Stimulated activated memory B cell treated with anti-CD40 and anti-IgM and Interleukin-4, amounts not matched to agents 10 μg/mL and 1 μg/mL and 100 μg/mL, for 72 hours (primary cell): ENCODE data around the gene PDE4B.

Experiments used
- ATAC-seq: fragments of 150-1000 bp; cut with Tn5 transposase; 2 replicates; pipeline ENCODE4 v1.10.0; 2021
- H3K27ac Mint-ChIP-seq: one replicate; pipeline ENCODE4 v1.8.0; 2022; ENCODE audit warnings: mild to moderate bottlenecking, mixed read lengths
- H3K27me3 Mint-ChIP-seq: one replicate; pipeline ENCODE4 v1.8.0; 2022; ENCODE audit warnings: mixed read lengths
- H3K36me3 Mint-ChIP-seq: one replicate; pipeline ENCODE4 v1.8.0; 2022; ENCODE audit warnings: mixed read lengths
- H3K4me1 Mint-ChIP-seq: one replicate; pipeline ENCODE4 v1.8.0; 2022; ENCODE audit warnings: mixed read lengths
- H3K4me3 Mint-ChIP-seq: one replicate; pipeline ENCODE4 v1.8.0; 2022; ENCODE audit warnings: mild to moderate bottlenecking, moderate library complexity, mixed read lengths
- H3K9me3 Mint-ChIP-seq: one replicate; pipeline ENCODE4 v1.8.0; 2022; ENCODE audit warnings: mixed read lengths

PDE4B gene

DNA sequence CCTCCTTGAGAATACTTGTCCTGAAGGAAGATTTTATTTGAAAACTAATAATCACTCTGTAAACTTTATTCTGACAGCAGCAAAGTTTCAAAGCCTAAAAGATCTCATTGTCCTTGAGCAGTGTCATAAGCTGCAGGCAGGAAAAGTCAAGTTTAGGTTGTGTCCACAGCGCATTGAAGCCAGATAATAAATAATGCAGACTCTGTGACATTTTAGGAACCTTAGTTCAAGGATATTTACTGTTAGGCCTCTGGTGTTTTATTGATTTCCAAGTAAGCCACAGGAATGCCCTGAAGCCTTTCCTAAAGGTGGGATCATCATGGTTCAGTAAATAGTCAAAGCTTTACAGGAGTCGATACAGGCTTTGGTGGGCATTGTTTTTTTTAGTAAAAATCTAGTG lies 384.8 kb downstream of the PDE4B start:
- Mint-ChIP-seq H3K4me3 (no peak overlapping the region), H3K27ac (no peak overlapping the region), H3K4me1 (no peaks in the 10 kb centered on the region), H3K9me3 (no peaks in the 10 kb centered on the region), H3K36me3 (no peaks in the 10 kb centered on the region), H3K27me3 (no peaks in the 10 kb centered on the region)
- ATAC-seq: no peak

DNA sequence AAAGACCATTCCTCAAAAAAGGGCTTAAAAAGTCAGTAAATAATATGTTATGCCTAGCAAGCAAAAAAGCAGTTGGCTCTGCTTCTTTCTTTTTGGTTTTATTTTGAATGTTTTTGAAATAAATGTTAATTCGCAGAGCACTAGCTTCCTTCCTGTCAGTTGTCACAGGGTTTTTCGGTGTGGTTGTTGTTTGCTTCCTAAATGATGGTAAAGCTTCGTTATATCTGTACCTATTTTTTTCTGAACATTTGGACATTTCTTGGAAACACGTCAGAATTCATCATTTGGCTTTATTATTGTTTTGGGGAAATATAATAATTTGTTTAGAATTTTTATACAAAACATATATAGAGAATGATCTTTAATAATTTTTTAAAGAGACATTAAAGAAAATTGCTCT lies 389.3 kb downstream of the PDE4B start:
- no peak overlapping the region for H3K27ac Mint-ChIP-seq
- no peaks in the 10 kb centered on the region for H3K36me3 Mint-ChIP-seq
- ATAC-seq: no peak
- H3K4me1 Mint-ChIP-seq: no peaks in the 10 kb centered on the region
- no peaks in the 10 kb centered on the region for H3K9me3 Mint-ChIP-seq
- no peak overlapping the region for H3K4me3 Mint-ChIP-seq
- H3K27me3 Mint-ChIP-seq: peaks cover 10% of the 10 kb centered on the region

DNA sequence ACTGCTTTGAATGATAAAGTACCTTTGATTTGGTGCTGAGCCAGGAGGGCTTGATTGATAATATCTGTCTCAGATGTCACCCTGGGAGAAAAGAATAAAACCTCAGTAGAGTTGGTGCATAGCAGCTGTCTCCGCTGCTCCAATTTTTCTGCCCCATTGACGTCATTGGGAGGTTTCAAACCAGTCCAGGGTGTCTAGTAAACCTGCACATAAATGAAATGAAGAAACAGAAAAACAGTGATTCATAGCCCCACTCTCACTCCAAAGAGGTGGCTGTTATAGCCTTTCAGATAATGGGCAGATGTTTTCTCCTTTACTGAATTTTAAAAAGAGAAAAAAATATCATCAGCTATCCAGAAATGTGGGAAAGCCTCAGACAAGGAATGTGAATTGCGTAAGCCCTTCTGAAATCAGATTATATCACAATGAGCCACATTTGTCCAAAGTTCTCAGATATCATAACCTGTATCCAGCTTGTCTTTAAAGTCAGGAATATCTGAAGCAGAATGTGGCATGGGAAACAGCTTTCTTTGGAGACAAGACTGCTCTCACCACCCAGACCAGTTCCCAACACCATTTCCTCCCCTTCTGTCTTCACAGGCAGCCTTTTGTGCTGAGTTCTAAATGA lies 390.0 kb downstream of the PDE4B start:
- Mint-ChIP-seq H3K27ac (no peak overlapping the region), H3K4me1 (no peaks in the 10 kb centered on the region)
- no peak for ATAC-seq

DNA sequence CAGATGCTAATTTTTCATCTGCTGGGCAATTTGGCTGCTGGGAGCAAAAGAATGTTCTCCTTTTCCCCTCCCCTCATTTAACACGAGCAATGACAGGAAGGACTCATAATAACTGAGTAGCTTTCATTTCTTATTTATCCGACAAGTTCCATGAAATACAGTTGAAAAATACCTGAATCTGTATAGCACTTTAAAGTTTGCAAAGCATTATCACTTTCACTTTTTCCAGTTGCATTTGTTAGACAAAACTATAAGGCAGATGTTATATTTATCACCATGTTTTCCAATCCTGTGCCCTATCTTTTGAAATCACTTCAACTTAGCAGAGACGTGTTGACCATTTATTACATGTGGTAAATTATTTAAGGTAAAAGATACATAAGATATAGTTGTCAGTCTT lies 390.7 kb downstream of the PDE4B start:
- Mint-ChIP-seq H3K4me1 (no peaks in the 10 kb centered on the region), H3K4me3 (no peak overlapping the region)
- no peak for ATAC-seq

More for the DNA sequence above, 390.0 kb downstream of the PDE4B start:
- Mint-ChIP-seq H3K27me3 (peaks cover 10% of the 10 kb centered on the region), H3K36me3 (no peaks in the 10 kb centered on the region), H3K4me3 (no peak overlapping the region), H3K9me3 (no peaks in the 10 kb centered on the region)

GRCh38 chr1:66197120-66197519 lies 404.4 kb downstream of the PDE4B start:
- no peaks in the 10 kb centered on the region for H3K9me3 Mint-ChIP-seq
- H3K4me3 Mint-ChIP-seq: no peak overlapping the region
- H3K4me1 Mint-ChIP-seq: no peaks in the 10 kb centered on the region
- no peaks in the 10 kb centered on the region for H3K36me3 Mint-ChIP-seq
- no peaks in the 10 kb centered on the region for H3K27me3 Mint-ChIP-seq
- ATAC-seq: no peak
- no peak overlapping the region for H3K27ac Mint-ChIP-seq

More for the DNA sequence above, 390.7 kb downstream of the PDE4B start:
- no peak overlapping the region for H3K27ac Mint-ChIP-seq
- H3K9me3 Mint-ChIP-seq: no peaks in the 10 kb centered on the region
- peaks cover 10% of the 10 kb centered on the region for H3K27me3 Mint-ChIP-seq
- H3K36me3 Mint-ChIP-seq: no peaks in the 10 kb centered on the region

GRCh38 chr1:66197785-66198184 lies 405.1 kb downstream of the PDE4B start:
- no peak overlapping the region for H3K4me3 Mint-ChIP-seq
- no peaks in the 10 kb centered on the region for H3K4me1 Mint-ChIP-seq
- H3K27ac Mint-ChIP-seq: no peak overlapping the region
- H3K36me3 Mint-ChIP-seq: no peaks in the 10 kb centered on the region
- H3K27me3 Mint-ChIP-seq: no peaks in the 10 kb centered on the region
- no peak for ATAC-seq
- H3K9me3 Mint-ChIP-seq: peaks cover 2% of the 10 kb centered on the region

DNA sequence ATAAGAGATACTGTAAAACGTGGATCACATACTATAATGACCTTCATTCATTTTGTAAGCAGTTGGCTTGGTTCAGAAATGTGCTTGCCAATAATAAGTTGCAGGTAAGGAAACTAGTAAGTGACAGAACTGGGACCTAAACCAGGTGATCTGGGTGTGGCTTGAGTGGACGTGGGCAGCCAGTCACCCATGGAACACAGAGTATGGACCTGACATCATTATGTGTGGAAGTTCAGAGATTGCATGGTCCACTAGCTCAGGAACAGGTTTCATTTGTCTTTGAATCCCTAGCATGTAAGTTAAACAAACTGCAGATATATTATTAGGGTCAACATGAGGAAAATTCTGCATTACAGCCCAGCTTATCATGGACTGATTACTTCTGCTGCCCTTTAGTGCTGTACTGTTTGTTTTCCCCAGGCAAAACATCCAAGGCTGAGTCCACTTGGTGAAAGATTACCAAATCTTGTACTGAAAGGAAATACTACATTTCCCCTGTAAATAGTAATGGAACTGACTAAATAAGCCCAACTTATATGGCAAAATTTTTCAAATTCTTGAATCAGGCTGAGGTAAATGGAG lies 414.0 kb downstream of the PDE4B start:
- peaks cover 6% of the 10 kb centered on the region for H3K36me3 Mint-ChIP-seq
- H3K4me1 Mint-ChIP-seq: peaks cover 7% of the 10 kb centered on the region
- H3K27ac Mint-ChIP-seq: no peak overlapping the region
- no peak overlapping the region for H3K4me3 Mint-ChIP-seq
- H3K27me3 Mint-ChIP-seq: peaks cover 36% of the 10 kb centered on the region
- peaks cover 9% of the 10 kb centered on the region for H3K9me3 Mint-ChIP-seq
- ATAC-seq: no peak

- H3K4me1 Mint-ChIP-seq: peaks cover 7% of the 10 kb centered on the region
- no peak overlapping the region for H3K4me3 Mint-ChIP-seq
- no peak for ATAC-seq
- H3K9me3 Mint-ChIP-seq: peaks cover 9% of the 10 kb centered on the region
- H3K36me3 Mint-ChIP-seq: peaks cover 6% of the 10 kb centered on the region
- no peak overlapping the region for H3K27ac Mint-ChIP-seq
- H3K27me3 Mint-ChIP-seq: peaks cover 44% of the 10 kb centered on the region
Measured at GRCh38 chr1:66207484-66207883, 414.8 kb downstream of the PDE4B start.

DNA sequence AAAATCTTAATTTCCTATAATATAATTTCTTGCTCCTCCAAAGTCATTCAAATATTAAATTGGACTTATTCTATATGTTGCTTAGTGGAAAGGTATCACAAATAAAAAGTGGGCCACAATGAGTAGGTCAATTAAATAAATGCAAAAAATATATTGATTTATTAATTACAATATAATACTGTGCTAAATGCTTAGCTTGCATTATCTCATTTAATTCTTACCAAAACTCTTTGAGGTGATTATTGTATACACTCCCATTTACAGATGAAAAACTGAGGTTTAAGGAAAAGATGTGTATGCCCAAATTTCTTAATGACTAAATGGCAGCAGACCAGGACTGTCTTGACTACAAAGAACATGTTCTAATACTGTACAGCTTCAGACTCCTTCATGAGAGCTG lies 415.9 kb downstream of the PDE4B start:
- no peak for ATAC-seq
- peaks cover 43% of the 10 kb centered on the region for H3K27me3 Mint-ChIP-seq
- H3K4me1 Mint-ChIP-seq: peaks cover 7% of the 10 kb centered on the region
- H3K36me3 Mint-ChIP-seq: peaks cover 6% of the 10 kb centered on the region
- H3K9me3 Mint-ChIP-seq: peaks cover 4% of the 10 kb centered on the region
- H3K4me3 Mint-ChIP-seq: no peak overlapping the region
- H3K27ac Mint-ChIP-seq: no peak overlapping the region

- no peak for ATAC-seq
- no peak overlapping the region for H3K4me3 Mint-ChIP-seq
- no peaks in the 10 kb centered on the region for H3K9me3 Mint-ChIP-seq
- peaks cover 7% of the 10 kb centered on the region for H3K4me1 Mint-ChIP-seq
- H3K27ac Mint-ChIP-seq: no peak overlapping the region
- H3K27me3 Mint-ChIP-seq: peaks cover 25% of the 10 kb centered on the region
- H3K36me3 Mint-ChIP-seq: no peaks in the 10 kb centered on the region
Measured at GRCh38 chr1:66210635-66211244, 418.0 kb downstream of the PDE4B start.

- no peak for ATAC-seq
Measured at GRCh38 chr1:66211521-66211920, 418.8 kb downstream of the PDE4B start.

DNA sequence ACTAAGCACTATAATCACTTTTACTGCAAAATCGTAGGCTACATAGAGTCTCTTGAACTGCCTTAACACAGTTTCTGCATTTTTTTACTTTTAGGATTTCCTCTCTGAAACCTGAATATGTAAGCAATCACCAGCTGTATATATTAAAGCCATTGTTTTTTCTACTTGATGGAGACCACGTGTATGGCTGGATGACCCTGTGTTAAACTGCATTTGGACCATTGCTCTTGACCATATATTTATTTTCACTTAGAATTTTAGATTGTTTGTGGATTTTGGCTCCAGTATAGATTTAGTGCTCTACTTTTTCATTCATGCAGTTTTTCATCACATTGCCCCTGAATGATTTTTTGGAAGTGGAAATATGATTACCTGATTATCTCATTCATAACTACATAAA lies 420.8 kb downstream of the PDE4B start:
- H3K27ac Mint-ChIP-seq: no peak overlapping the region
- no peak overlapping the region for H3K4me3 Mint-ChIP-seq
- ATAC-seq: no peak
- no peaks in the 10 kb centered on the region for H3K9me3 Mint-ChIP-seq
- peaks cover 14% of the 10 kb centered on the region for H3K27me3 Mint-ChIP-seq
- no peaks in the 10 kb centered on the region for H3K36me3 Mint-ChIP-seq
- no peaks in the 10 kb centered on the region for H3K4me1 Mint-ChIP-seq

More at GRCh38 chr1:66211521-66211920, 418.8 kb downstream of the PDE4B start:
- peaks cover 18% of the 10 kb centered on the region for H3K27me3 Mint-ChIP-seq
- no peaks in the 10 kb centered on the region for H3K9me3 Mint-ChIP-seq
- H3K4me3 Mint-ChIP-seq: no peak overlapping the region
- no peaks in the 10 kb centered on the region for H3K36me3 Mint-ChIP-seq
- peaks cover 2% of the 10 kb centered on the region for H3K4me1 Mint-ChIP-seq
- H3K27ac Mint-ChIP-seq: no peak overlapping the region

DNA sequence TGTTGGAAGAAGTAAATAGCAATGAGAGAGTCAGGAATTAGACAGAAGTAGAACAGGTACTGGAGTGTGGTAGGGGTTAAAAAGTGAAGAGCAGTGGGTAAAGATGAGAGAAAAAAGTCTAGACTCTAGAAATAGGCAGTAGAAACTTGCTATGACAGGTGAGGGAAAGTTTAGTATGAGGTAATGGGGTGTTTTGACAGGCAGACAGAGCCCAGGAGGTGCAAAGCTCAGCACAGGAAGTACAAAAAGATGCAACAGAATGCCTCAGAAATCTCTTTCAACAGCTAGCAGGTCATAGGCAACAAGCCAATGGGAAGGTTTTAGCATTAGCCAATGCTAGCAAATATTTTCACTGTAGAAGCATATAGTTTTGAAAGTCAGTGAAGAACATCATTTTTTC lies 422.2 kb downstream of the PDE4B start:
- Mint-ChIP-seq H3K27me3 (peaks cover 14% of the 10 kb centered on the region), H3K36me3 (no peaks in the 10 kb centered on the region), H3K9me3 (no peaks in the 10 kb centered on the region), H3K4me1 (no peaks in the 10 kb centered on the region), H3K4me3 (no peak overlapping the region), H3K27ac (no peak overlapping the region)
- ATAC-seq: no peak

DNA sequence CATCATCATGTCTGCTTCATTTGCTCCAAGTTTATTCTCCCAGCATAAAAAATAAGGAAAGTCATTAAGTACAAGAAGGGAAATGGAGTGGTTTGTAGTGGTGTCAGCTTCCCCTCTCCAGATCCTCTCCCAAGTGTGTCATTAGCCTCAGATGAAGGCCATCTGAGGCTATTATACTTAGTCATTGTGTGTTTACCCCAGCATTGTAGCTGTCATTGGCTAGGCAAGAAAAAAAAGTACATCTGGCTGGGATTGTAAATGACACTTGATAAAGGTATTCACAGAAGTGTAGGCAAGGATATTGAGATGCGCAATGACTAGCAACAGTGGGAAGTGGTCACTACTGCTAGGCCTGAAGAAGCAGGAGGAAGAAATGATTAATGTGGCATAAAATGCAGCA lies 424.3 kb downstream of the PDE4B start:
- H3K9me3 Mint-ChIP-seq: no peaks in the 10 kb centered on the region
- H3K27ac Mint-ChIP-seq: no peak overlapping the region
- no peaks in the 10 kb centered on the region for H3K36me3 Mint-ChIP-seq
- H3K4me1 Mint-ChIP-seq: no peaks in the 10 kb centered on the region
- no peak for ATAC-seq
- H3K27me3 Mint-ChIP-seq: peaks cover 11% of the 10 kb centered on the region
- no peak overlapping the region for H3K4me3 Mint-ChIP-seq

DNA sequence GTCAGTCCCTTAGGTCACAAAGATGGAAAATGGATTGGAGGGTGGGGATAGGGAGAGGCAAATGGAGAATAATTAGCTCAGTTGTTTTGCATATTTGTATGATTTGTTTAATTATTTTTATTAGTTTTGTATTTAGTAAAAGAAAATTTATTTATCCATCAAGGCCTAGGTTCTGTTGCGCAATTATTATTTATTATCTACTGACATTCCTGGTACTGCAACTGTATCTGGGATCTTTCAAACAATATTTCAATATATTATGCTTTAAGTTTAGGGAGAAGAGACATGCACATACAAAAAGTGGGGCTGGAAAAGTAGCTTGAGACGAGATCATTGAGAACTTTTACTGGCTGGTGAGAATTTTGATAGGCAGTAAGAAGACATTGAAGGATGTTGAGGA lies 424.9 kb downstream of the PDE4B start:
- no peak for ATAC-seq
- H3K27me3 Mint-ChIP-seq: peaks cover 5% of the 10 kb centered on the region
- H3K9me3 Mint-ChIP-seq: no peaks in the 10 kb centered on the region
- no peaks in the 10 kb centered on the region for H3K4me1 Mint-ChIP-seq
- no peak overlapping the region for H3K4me3 Mint-ChIP-seq
- H3K36me3 Mint-ChIP-seq: no peaks in the 10 kb centered on the region
- no peak overlapping the region for H3K27ac Mint-ChIP-seq

DNA sequence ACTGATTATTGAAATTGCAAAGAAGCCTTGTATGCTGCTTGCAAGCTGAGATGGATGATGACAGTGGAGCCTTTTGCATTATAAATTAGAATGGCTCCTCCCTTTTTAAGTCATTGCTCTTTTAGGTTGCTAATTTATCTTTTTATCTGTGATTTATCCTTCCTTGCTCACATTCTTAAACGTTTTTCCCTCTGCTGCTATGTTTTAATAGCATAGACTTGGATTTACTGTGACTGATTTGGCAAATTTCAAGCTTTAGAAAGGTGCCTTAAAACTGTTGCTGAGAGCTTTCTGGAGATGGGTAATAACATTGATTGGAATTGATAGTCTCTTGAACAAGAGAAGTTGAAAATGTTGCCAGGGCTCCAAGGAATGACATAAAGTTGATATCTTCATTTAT lies 427.8 kb downstream of the PDE4B start:
- Mint-ChIP-seq H3K27me3 (peaks cover 9% of the 10 kb centered on the region), H3K27ac (no peak overlapping the region), H3K4me3 (no peak overlapping the region), H3K9me3 (no peaks in the 10 kb centered on the region), H3K36me3 (no peaks in the 10 kb centered on the region), H3K4me1 (no peaks in the 10 kb centered on the region)
- ATAC-seq: no peak
